ENCODE data around the gene HIRA. TPM values are rescaled to one million over a fixed set of nuclear protein-coding genes. Genes with fewer than 3 reads are reported as not detected.

Gene HIRA
- total RNA-seq, 4 donors from 2014 or later, result 63.8 to 139 (median 107) TPM

- Histone ChIP-seq H3K9me3 (no peaks in the 10 kb centered on the region), H3K27me3 (no peaks in the 10 kb centered on the region), H3K4me1 (peaks cover 8 to 17% of the 10 kb centered on the region in 2 donors), H3K27ac (peak overlapping the region in 2 of 3 donors; percentile 51 to 76), H3K4me3 (replicated peaks in 1 of 3) (peak overlapping the region in 1 of 3 donors; percentile 98), H3K36me3 (no peaks in the 10 kb centered on the region)
- DNase-seq, result no peak
- TF ChIP-seq CTCF (IDR thresholded peaks at IDR 0.05) (no peak), POLR2A (IDR thresholded peaks at IDR 0.05) (no peak)
- intact Hi-C loops (cut with DNase I), result loop anchor here (5.0 kb wide), 1 partner anchor 115 kb away; the partner anchor contains the start of gene SLC25A1
- WGBS, 2 donors, result 78 to 85% methylated on average over 23 of the region's 23 CpGs
Observed at GRCh38 chr22:19292458-19293230, 138.9 kb downstream of the HIRA start.

- WGBS, 2 donors, result 3 to 7% methylated on average over 16 to 22 of the region's 74 CpGs
- intact Hi-C loops (cut with DNase I), result loop anchor here (5.0 kb wide), 1 partner anchor 115 kb away; the partner anchor contains the start of gene SLC25A1
Observed at GRCh38 chr22:19291580-19292457, 139.7 kb downstream of the HIRA start, which contains the start of gene CLTCL1. CLTCL1 (minus strand) TSS chr22:19291719; CDS start chr22:19291641, 78 bp downstream.

GRCh38 chr22:19291218-19291579 lies 140.3 kb downstream of the HIRA start:
- DNase-seq, result peak; percentile 41 to 56
- TF ChIP-seq POLR2A (IDR thresholded peaks at IDR 0.05), result peak in 1 of 2 donors; percentile 55
- TF ChIP-seq CTCF (IDR thresholded peaks at IDR 0.05), result peak in 1 of 6 experiments; percentile 14
- Histone ChIP-seq H3K27me3 (no peaks in the 10 kb centered on the region), H3K36me3 (no peaks in the 10 kb centered on the region), H3K9me3 (no peaks in the 10 kb centered on the region), H3K4me1 (peaks cover 16 to 24% of the 10 kb centered on the region in 2 donors), H3K27ac (peak overlapping the region in 2 of 3 donors; percentile 63 to 76), H3K4me3 (replicated peaks in 1 of 3) (peak overlapping the region; percentile 57 to 98 (median 73))
- 0 to 1% methylated on average over 3 to 14 of the region's 41 CpGs for WGBS, 2 donors
- intact Hi-C loops (cut with DNase I), result loop anchor here (5.0 kb wide), 1 partner anchor 114 kb away; the partner anchor contains the start of gene SLC25A1

More at GRCh38 chr22:19291580-19292457, 139.7 kb downstream of the HIRA start, which contains the start of gene CLTCL1:
- peak within 1 kb of the TSS; percentile 62 to 76 (median 63) for H3K27ac ChIP-seq
- H3K4me1 ChIP-seq, result peaks cover 15 to 24% of the 10 kb centered on the region in 2 donors
- no peaks in the 10 kb centered on the region for H3K27me3 ChIP-seq
- H3K4me3 ChIP-seq (replicated peaks in 1 of 3), result peak within 1 kb of the TSS; percentile 57 to 98 (median 74)
- TF ChIP-seq CTCF (IDR thresholded peaks at IDR 0.05) (no peak), POLR2A (IDR thresholded peaks at IDR 0.05) (peak in 1 of 2 donors; percentile 83)
- H3K9me3 ChIP-seq, result no peaks in the 10 kb centered on the region
- DNase-seq, result peak; percentile 83 to 85
- H3K36me3 ChIP-seq, result no peaks in the 10 kb centered on the region

- no peaks in the 10 kb centered on the region for H3K36me3 ChIP-seq
- no peak overlapping the region for H3K27ac ChIP-seq
- H3K4me1 ChIP-seq, result peaks cover 16 to 24% of the 10 kb centered on the region in 2 donors
- WGBS, 2 donors, result 32 to 34% methylated on average over 25 to 27 of the region's 27 CpGs
- H3K27me3 ChIP-seq, result no peaks in the 10 kb centered on the region
- no peaks in the 10 kb centered on the region for H3K9me3 ChIP-seq
- intact Hi-C loops (cut with DNase I), result loop anchor here (5.0 kb wide), 1 partner anchor 113 kb away; the partner anchor contains the start of gene SLC25A1
- DNase-seq, result no peak
- H3K4me3 ChIP-seq (replicated peaks in 1 of 3), result peak overlapping the region; percentile 57 to 98 (median 73)
- no peak for TF ChIP-seq POLR2A (IDR thresholded peaks at IDR 0.05)
- TF ChIP-seq CTCF (IDR thresholded peaks at IDR 0.05), result no peak
Observed at GRCh38 chr22:19290400-19291217, 140.9 kb downstream of the HIRA start.

Data from thyroid gland (tissue), 4 donors.